ENCODE measurements around the gene RBMS1. TPM values are rescaled to one million over a fixed set of nuclear protein-coding genes. Genes with fewer than 3 reads are reported as not detected.

Gene RBMS1
- total and polyA plus RNA-seq, 2 of the 13 experiments (the other 11 are each of a cell fraction or from before 2014, with no cell fraction given), result 55.5 to 110 TPM

- peak; percentile 56 for TF ChIP-seq HDAC1 (CRISPR knock-in tag; IDR thresholded peaks at IDR 0.05)
- peak; percentile 52; the same call in 1 of the 2 replicates for TF ChIP-seq ZBTB38 (CRISPR knock-in tag; IDR thresholded peaks at IDR 0.05)
- TF ChIP-seq ISX (CRISPR knock-in tag; conservative IDR thresholded peaks at IDR 0.05), result no peak
- TF ChIP-seq CREB1 (IDR thresholded peaks at IDR 0.05), result no peak
- TF ChIP-seq CREB1 (CRISPR knock-in tag; IDR thresholded peaks at IDR 0.05), result no peak
- TF ChIP-seq ZNF563 (CRISPR knock-in tag; IDR thresholded peaks at IDR 0.05), result peak; percentile 92
- peak; percentile 36; the same call in 1 of the 2 replicates for TF ChIP-seq SAP130 (CRISPR knock-in tag; IDR thresholded peaks at IDR 0.05; ENCODE audit: low read depth)
- no peak; the same call in 1 of the 2 replicates for TF ChIP-seq ZNF333 (CRISPR knock-in tag; IDR thresholded peaks at IDR 0.05; ENCODE audit: borderline replicate concordance)
- peak; percentile 82; the same call in 1 of the 2 replicates for TF ChIP-seq ZNF761 (CRISPR knock-in tag; conservative IDR thresholded peaks at IDR 0.05)
- peak; percentile 76 for TF ChIP-seq ZMYM2 (CRISPR knock-in tag; IDR thresholded peaks at IDR 0.05)
- TF ChIP-seq ZNF788 (CRISPR knock-in tag; IDR thresholded peaks at IDR 0.05; ENCODE audit: borderline replicate concordance), result peak; percentile 73; the same call in 1 of the 2 replicates
- 0 out of 2 replicates have a peak, but pooled peaks have one; percentile 39 for TF ChIP-seq ZNF33B (CRISPR knock-in tag; IDR thresholded peaks at IDR 0.05)
- TF ChIP-seq IKZF5 (CRISPR knock-in tag; IDR thresholded peaks at IDR 0.05), result 0 out of 2 replicates have a peak, but pooled peaks have one; percentile 58
- no peak for TF ChIP-seq IKZF4 (CRISPR knock-in tag; IDR thresholded peaks at IDR 0.05; ENCODE audit: borderline replicate concordance, low read depth, not compliant biosample characterization)
- TF ChIP-seq, protein P1, sequence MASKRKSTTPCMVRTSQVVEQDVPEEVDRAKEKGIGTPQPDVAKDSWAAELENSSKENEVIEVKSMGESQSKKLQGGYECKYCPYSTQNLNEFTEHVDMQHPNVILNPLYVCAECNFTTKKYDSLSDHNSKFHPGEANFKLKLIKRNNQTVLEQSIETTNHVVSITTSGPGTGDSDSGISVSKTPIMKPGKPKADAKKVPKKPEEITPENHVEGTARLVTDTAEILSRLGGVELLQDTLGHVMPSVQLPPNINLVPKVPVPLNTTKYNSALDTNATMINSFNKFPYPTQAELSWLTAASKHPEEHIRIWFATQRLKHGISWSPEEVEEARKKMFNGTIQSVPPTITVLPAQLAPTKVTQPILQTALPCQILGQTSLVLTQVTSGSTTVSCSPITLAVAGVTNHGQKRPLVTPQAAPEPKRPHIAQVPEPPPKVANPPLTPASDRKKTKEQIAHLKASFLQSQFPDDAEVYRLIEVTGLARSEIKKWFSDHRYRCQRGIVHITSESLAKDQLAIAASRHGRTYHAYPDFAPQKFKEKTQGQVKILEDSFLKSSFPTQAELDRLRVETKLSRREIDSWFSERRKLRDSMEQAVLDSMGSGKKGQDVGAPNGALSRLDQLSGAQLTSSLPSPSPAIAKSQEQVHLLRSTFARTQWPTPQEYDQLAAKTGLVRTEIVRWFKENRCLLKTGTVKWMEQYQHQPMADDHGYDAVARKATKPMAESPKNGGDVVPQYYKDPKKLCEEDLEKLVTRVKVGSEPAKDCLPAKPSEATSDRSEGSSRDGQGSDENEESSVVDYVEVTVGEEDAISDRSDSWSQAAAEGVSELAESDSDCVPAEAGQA (IDR thresholded peaks at IDR 0.05; ENCODE audit: low read depth), result no peak
- TF ChIP-seq, protein P1 (CRISPR knock-in tag; IDR thresholded peaks at IDR 0.05; ENCODE audit: borderline replicate concordance), result no peak
- TF ChIP-seq, protein P2, sequence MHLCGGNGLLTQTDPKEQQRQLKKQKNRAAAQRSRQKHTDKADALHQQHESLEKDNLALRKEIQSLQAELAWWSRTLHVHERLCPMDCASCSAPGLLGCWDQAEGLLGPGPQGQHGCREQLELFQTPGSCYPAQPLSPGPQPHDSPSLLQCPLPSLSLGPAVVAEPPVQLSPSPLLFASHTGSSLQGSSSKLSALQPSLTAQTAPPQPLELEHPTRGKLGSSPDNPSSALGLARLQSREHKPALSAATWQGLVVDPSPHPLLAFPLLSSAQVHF (CRISPR knock-in tag; IDR thresholded peaks at IDR 0.05), result 0 out of 2 replicates have a peak, but pooled peaks have one; percentile 32
- TF ChIP-seq EZH2 (conservative IDR thresholded peaks at IDR 0.05; ENCODE audit: low read depth, low read length), result no peak
Measured at GRCh38 chr2:160269803-160270570, 223.6 kb downstream of the RBMS1 start (continued).

All from HepG2 (cell line).